UCSD-AML1 (cell line): ENCODE data around the gene IFITM5.
"Not testable (repeated sequence)": the region's sequence is repeated elsewhere in the genome, so short reads cannot be mapped to it uniquely, and the experiment has no call there.

Experiments
- DNase-seq: peaks from one replicate; lab custom pipeline; 2025; ENCODE audit not compliant: unreplicated experiment; lab: John Stamatoyannopoulos, UW

The IFITM5 gene

GRCh38 chr11:299081-299891 is at the start of gene IFITM5:
IFITM5 (minus strand) TSS chr11:299526; CDS start chr11:299490, 36 bp downstream.
- no peak for DNase-seq

DNA sequence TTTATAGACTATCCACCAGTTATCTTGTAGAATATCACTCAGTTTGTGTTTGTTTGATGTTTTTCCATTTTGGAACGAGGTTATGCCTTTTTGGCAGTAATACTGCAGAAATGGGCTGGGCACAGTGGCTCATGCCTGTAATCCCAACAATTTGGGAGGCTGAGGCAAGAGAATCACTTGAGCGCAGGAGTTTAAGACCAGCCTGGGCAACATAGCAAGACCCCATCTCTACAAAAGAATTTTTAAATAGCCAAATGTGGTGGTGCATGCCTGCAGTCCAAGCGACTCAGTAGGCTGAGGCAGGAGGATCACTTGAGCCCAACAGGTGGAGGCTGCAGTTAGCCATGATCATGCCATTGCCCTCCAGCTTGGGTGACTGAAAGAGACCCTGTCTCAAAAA is 47.2 kb upstream of the IFITM5 start:
- DNase-seq = no peak

GRCh38 chr11:344836-345578 is 45.7 kb upstream of the IFITM5 start:
- DNase-seq = no peak

DNA sequence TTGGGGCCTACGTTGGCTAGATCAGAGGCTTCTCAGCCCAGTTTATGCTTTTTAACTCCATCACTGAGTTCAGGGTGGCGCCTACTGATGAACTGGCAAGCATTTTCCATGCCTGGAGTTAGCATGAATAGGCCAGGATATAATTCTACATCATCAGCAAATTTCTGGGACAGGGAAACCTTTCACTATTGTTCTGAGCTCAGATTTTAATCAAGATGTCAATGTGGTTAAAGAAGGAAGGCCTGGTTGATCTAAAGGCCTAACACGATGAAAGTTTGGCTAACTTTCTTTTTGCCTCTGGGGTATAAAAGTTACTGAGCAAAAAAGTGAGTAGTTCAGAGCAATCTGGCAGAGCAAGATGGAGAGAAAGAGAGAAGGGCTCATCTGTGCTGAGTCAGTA is 43.0 kb upstream of the IFITM5 start:
- DNase-seq = no peak

GRCh38 chr11:340539-341512 is 41.5 kb upstream of the IFITM5 start:
- no peak for DNase-seq

DNA sequence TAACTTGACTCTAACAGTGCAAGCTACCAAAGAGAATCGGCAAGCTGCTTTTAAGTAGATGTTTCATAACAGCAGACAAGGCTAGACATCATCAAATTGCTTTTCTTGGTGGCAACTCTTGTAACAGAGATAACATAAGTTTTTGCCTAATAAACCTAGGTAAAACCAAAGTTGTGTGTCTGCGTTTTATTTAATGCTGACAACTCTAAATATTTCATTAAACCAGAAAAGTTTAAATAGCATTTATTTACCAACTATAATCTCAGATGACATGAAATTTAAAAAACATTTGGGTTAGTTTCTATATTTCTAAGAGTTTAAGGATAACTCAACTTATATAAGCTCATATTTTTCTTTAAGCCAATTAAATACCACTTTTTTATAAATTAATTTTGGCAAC is 40.6 kb upstream of the IFITM5 start:
- no peak for DNase-seq

DNA sequence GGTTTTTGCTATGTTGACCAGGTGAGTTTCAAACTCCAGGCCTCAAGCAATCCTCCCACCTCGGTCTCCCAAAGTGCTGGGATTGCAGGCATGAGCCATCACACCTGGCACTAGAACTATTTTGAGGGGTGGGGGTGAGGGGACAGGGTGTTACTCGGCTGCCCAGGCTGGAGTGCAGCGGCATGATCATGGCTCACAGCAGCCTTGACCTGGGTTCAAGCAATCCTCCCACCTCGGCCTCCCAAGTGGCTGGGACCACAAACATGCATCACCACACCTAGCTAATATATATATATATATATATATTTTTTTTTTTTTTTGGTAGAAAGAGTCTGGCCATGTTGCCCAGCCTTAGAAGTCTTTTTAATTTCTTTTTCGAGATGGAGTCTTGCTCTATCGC is 38.4 kb upstream of the IFITM5 start:
- no peak for DNase-seq

DNA sequence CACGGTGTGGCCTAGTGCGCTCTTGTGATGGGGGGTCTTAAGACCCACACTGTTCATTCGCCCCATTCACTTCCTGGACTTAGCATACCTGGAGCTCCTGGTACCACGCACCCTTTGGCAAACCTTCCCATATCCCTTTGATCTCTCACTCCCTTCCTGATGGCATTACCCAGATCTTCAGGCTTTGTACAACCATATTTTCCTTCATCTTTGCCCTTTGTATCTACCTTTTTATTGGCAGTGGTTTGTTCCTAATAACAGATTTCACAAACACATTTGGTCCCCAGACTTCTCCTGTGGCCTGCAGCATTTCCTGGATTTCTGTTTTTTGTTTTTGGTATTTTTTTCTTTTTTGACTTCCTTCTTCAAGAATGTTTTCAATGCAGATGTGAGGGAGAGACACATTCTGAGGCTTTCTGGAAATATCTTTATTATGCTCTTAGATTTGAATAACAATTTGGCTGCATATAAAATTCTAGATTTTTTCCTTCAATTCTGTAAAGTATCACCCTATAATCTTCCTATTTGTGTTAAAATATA is 37.4 kb upstream of the IFITM5 start:
- DNase-seq = no peak

GRCh38 chr11:335779-336658 is 36.7 kb upstream of the IFITM5 start:
- DNase-seq = peak; percentile 41

GRCh38 chr11:334264-334994 is 35.1 kb upstream of the IFITM5 start:
- no peak for DNase-seq

DNA sequence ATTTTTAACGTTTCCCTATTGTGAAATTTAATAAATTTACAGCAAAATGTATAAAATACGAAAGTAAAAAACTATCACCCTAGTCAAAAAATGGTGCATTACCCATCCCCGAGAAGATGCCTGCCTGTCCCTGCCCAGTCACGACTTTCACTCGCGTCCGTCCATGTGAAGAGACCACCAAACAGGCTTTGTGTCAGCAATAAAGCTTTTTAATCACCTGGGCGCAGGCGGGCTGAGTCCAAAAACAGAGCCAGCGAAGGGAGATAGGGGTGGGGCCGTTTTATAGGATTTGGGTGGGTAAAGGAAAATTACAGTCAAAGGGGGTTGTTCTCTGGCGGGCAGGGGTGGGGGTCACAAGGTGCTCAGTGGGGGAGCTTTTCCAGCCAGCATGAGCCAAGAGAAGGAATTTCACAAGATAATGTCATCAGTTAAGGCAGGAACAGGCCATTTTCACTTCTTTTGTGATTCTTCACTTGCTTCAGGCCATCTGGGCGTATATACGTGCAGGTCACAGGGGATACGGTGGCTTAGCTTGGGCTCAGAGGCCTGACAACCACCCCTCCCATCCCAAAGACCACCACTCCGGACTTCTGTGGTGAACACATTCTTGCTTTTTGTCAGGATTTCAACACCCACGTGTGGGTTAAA is 34.4 kb upstream of the IFITM5 start:
- not testable (repeated sequence) for DNase-seq

- DNase-seq = no peak
Observed at GRCh38 chr11:332651-333480, 33.5 kb upstream of the IFITM5 start.

- no peak for DNase-seq
Observed at GRCh38 chr11:331358-332060, 32.2 kb upstream of the IFITM5 start.

- DNase-seq = no peak
Observed at GRCh38 chr11:330694-331357, 31.5 kb upstream of the IFITM5 start.

GRCh38 chr11:330307-330693 is 31.0 kb upstream of the IFITM5 start:
- no peak for DNase-seq

DNA sequence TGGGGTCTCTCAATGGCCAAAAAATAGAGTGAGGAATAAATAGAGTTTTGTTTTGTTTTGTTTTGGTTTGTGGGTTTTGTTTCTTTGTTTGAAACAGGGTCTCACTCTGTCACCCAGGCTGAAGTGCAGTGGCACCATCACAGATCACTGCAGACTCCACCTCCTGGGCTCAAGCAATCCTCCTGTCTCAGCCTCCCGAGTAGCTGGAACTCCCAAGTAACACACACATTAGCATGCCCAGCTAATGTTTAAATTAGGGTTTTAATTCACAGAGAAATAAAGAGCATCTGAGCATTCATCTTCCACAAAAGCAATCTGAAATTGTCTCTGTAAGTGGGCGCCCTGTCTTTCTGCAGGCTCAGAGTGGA is 30.5 kb upstream of the IFITM5 start:
- DNase-seq = no peak
